Limb (tissue), 2 donors: ENCODE results near the gene GLYATL2.

ENCODE experiments used
- DNase-seq, 2 donors: peaks; one replicate each; pipeline ENCODE4 v3.0.0-alpha.2; 2016; ENCODE audit errors: extremely low spot score in 2 of 2

The GLYATL2 gene, protein sequence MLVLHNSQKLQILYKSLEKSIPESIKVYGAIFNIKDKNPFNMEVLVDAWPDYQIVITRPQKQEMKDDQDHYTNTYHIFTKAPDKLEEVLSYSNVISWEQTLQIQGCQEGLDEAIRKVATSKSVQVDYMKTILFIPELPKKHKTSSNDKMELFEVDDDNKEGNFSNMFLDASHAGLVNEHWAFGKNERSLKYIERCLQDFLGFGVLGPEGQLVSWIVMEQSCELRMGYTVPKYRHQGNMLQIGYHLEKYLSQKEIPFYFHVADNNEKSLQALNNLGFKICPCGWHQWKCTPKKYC

DNA sequence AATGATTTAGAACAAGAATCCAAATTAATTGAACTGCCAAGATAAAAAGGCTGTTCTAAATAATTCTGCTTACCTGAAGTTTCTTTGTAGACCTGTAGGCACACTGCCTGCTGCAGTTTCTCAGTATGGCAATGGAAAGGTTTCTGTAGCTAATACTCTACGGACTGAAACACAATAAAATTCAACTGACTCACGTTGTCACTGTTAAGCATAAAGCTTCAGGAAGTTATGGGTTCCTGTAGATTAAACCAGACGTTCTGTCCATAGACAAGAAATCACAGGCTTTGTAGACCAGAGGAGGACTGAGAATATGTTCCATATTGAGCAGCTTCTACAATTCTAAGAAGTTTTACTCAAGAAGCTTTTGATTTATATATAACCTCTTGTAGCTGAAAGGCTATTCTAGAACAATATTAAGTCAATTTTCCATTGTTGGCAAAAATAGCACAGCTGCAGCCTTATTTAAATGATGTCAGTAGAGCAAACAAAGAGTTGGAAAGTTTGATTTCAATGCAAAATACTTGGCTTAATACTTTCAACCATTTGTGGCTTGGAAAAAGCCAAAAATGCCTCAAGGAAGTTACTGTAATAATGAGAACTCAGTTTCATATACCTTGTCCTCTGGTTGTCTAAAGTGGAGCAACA is at the start of gene GLYATL2:
Gene GLYATL2 (minus strand): TSS at position 344 of the 645 bp plus-strand sequence. CDS start 5,092 bp downstream, outside the sequence.
- peak in 1 of 2 donors; percentile 1 for DNase-seq

DNA sequence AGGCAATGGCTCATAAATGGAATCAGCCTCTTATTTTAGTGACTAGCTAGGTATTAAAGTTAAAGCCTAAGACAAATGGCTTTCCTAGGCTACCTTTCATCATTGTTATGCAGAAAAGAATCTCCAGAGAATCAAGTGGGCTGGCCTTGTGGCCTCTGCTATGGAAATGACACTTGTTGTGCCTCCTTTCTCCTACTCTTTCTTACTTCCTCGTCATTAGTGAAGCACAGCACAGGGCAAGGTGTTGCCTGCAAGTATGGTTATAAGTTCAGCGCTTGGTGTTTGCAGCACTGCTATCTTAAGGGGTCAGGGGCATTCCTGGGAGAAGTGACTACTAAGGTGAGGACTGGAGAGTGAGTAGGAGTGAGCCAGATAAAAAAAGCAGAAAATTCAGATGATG is 49.4 kb upstream of the GLYATL2 start:
- no peak for DNase-seq

DNA sequence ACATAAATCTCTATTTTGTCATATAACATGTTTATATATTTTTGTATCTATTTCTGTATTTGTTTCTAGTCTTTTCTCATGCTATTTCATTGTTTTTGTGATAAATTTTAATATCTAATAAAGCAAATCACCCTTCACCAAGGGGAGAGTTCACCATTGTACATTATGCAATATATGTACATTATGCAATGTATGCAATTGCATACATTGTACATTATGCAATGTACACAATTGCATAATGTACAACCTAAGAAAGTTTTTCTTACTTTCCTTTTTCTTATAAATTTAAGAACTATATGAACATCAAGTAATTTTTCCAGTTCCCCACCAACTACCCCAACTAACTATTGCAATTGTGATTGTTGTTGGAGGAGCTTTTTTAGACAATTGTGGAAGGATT is 44.1 kb upstream of the GLYATL2 start:
- no peak for DNase-seq

DNA sequence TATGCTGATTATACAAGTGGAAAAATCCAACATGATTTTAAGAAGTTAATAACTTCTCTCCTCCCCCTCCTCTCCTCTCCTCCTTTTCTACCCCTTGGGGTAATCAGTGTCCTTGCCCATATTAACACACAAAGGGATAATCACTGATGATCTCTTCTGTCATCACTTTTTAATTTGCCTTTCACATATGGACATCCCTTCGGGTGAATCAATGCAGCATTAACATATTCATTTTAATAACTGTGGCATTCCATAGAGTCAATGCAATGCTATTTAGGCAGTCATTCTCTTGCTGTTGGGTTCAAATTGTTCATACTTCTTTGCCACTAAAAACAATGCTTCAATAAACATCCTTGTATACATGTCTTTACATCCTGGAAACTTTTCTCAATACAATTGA is 42.9 kb upstream of the GLYATL2 start:
- DNase-seq = no peak

DNA sequence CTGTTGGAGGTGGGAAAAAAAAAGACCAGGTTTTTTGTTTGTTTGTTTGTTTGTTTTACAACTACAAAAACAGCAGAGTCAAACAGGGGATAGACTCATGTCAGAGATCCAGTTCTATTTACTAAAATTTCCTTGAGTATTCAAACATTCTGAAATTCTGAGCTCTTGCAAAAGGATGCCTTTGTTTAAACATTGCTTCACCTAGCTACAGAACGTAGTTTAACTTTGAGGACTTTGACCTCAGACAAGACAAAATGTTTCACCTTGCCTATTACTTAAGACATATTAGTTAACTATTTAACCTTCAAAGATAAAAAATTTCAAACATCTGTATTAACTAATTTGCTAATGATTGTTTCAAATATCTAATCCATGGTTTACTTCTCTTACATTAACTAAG is 36.1 kb upstream of the GLYATL2 start:
- DNase-seq = no peak

DNA sequence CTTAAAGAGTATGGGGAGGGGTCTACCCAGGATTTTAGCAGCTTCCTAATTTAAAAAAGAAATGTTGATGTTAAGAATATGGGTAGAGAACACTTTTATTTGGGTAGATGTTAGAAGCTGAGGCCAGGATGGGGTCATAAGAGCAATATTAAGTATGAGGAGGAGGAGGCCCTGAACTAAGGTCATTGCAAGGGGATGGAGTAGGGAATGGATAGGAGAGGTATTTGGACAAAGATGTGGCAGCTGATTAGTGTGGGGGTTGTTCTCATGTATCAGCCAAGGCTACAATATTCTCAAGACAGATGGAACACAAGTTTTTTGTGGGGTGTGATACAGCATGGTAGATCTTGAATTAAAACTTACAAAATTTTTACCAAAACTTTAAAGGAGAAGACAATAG is 35.7 kb upstream of the GLYATL2 start:
- DNase-seq = no peak

DNA sequence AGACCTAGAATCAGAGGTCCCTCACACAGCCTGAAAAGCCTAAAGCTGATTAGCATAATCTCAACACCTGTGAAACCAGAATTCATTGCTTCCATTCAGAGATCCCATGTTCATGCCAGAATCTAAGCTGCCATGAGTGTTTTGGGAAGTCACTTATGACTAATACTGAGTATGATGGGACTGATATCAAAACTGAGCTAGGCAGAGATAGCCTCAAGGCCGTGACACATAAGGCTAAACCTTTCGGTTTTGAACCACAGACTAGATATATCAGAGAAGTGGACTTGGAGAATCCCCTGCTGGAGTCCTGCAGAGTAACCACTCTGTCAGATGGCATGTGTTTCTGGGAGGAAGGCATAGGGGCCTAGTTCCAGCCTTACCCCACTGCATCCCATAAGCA is 23.1 kb upstream of the GLYATL2 start:
- no peak for DNase-seq

DNA sequence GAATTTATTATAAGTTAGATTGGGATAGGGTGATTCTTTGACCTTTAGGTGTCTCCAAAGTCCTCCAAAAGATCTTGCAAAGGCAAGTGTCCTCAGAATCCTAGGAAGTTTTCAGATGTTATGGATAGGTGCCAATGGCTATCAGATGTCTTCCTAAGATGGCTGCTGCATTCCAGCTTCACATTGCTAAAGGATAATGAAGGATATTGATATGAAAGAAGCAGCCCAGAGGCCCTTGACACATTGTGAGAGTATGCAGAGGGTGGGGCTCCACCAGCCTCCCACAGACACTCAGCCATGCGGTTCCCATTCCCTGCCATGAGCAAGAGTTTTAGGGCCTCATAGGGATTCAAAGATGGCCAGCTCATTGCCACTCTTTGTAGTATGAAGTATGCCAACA is 22.3 kb upstream of the GLYATL2 start:
- DNase-seq = no peak

DNA sequence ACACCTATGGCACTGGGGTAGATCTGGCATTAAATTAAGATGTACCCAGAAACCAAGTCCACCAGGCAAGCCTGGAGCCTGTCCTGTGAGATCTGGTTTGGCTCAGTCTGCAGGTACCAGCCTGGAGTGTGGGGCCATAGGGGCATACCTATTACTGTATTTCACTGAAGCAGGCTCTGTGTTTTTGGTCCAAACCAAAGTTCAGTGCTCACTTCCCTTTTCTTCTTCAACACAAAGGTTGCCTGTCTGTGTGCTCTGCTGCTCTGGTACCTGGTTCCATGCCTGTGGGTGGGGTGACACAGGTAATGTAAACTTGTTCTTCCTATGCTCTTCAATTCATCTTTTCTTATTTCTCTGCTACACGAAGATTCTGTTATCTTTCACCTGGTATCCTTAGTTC is 19.8 kb upstream of the GLYATL2 start:
- no peak for DNase-seq

DNA sequence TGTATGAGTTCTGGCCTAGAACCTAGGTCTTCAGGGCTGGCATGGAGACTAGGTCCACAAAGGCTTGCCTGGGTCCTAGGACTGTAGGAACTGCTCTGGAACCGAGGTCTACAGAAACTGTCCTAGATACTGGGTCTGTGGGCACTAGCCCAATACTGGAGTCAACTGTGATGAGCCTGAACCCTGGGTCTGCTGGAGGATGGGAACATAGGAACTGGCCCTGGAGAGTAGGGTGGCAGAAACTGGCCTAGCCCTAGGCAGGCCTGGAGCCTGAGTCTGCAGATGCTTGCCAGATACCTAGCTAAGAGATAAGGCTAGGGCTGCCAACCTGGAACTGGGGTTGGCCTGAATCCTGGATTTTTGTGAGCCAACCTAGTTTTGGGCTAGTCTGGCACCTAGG is 19.2 kb upstream of the GLYATL2 start:
- no peak for DNase-seq

DNA sequence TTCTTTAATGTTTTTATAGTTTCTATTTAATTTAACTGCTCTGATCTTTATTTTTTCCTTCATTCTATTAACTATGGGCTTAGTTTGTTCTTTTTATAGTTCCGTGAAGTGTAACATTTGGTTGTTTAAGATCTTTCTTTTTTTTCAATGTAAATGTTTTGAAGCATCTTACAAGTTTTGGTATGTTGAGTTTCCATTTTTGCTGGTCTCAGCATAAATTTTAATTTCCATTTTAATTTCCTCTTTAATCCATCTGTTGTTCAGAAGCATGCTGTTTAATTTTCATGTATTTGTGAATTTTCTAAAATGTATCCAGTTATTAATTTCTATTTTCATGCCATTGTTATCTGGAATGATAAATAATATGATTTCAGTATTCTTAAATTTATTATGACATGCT is 17.0 kb upstream of the GLYATL2 start:
- no peak for DNase-seq

DNA sequence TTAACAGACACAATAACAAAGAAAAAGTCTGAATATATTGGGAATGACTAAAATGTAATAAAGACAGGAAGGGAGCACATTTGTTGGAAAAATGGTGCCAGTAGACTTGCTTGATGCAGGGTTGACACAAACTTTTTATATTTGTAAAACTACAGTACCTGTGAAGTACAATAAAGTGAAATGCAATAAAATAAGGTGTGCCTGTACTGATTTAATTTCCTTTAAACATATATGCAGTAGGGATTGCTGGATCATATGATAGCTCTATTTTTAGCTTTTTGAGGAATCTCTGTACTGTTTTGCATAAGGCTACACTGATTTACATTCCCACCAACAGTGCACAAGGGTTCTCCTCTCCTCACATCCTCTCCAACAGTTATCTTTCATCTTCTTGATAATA is 12.3 kb upstream of the GLYATL2 start:
- DNase-seq = no peak

DNA sequence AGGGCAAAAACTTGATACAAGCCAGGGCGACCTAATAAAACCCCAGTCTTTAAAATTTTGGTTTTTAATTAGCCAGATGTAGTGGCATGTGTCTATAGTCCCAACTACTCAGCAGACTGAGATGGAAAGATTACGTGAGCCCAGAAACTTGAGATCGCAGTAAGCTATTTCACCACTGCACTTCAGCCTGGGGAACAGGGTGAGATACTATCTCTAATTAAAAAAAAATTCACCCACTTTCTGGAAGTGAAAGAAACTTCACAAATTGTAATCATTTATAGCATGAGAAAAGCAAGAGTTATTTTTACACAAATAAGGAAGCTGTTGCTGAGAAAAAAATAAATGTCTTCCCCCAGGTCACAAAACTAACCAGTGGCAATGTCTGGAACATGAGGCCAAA is 882 bp upstream of the GLYATL2 start:
- no peak for DNase-seq

DNA sequence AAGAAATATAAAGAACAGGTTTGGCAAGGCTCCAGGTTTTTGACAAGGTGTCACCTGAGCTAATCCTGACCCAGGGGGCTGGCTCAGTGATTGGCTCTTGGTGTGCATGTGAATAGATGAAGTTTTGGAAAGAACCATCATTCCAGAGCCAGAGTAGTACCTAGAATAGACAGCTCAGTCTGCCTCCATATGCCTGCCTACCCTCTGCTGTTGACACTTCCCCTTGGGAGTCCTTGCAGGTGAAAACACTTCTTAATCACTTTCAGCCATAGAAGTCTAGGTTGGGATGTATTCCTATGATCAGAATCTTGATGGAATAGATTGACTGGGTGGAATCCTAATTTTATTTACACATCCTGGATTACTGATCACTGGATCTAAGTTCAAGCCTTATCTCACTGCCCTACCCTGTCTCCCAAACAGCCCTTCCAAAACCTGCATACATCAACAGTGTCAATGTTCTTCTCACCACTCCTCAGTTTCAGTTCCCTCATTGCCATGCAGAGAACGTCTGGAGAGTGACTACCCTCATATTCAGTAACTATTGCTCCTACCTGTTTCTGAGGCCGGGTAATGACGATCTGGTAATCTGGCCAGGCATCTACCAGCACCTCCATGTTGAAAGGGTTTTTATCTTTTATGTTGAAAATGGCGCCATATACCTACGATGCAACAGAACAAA is 6.7 kb downstream of the GLYATL2 start:
- no peak for DNase-seq

DNA sequence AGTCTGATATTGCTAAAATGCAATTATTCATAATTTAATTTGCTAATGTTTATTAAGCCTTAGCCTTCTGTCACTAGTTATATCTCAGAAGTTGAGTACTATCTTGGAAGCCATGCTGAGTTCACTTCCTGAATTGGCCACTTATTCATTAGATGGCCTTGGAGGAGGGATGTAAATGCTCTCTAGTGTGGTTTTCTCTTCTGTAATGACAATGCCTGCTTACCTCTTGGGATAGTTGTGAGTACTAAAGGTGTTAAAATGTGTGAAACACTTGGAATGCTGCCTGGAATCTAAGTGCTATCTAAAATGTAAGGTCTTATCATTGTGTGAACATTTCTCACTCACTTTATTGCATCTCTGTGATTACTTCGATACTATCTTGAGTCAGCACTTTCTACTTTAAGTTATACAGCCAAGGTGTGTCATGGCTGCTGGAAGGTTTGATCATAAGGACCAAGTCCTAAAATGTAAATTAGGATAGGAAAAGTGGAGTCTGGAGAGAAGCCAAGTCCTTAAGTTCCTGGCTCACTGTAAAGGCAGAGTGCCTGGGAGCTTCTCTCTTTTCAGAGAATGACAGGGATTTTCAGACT is 12.4 kb downstream of the GLYATL2 start:
- no peak for DNase-seq

DNA sequence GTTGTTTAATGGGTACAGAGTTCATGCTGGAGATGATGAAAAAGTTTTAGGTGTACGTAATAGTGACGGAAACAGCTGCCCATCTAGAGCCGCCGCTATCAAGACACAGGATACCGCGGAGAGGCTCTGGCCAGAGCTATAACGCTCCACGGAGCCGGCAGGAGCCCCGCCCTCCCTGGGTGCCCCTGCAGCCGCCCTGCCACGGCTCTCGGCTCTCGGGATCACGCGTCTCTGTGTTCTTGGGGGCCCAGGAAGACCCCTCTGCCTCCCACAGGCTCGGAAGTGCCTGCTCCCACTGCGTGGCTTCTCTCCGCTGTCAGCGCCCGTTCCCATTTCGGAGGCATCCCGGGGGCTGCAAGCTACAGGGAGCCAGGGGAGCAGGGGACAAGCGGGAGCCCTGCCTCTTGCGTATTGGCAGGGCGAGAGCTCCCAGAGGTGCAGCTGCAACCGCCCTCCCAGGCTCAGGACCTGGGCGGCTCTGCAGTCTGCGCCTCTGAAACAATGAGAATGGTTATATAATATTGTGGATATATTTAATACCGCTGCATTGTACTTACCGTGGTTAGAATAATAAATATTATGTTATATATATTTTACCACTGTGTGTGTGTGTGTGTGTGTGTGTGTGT is 13.7 kb downstream of the GLYATL2 start:
- DNase-seq = no peak

DNA sequence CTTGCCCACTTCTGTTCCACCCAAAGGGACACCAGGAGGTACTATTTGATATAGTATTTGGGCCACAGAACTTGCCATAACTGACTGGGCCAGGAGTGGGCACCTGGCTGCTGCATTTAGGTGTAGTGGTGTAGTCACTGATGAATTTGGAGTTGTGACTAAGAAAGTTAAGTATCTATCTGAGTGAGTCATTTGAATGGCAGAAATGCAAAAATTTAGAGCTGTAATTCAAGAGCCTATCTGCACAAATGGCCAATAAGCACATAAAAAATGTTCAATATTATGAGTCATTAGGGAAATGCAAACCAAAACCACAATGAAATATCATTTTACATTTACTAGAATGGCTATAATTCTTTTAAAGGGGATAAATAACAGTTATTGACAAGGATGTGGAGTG is 14.7 kb downstream of the GLYATL2 start:
- no peak for DNase-seq

DNA sequence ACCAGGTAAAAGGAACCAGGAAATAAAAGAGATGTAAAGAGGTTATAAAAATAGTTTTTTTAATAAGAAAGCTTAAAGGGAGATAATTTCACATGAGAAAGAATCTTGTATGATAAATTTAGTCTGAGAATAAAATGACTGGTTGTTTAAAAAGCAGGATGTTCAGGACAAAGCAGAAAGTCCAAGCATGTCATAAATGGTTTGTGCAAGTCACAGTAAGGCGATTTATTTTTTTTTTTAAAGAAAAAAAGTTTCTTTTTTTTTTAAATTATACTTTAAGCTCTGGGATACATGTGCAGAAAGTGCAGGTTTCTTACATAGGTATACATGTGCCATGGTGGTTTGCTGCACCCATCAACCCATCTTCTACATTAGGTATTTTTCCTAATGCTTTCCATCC is 30.8 kb downstream of the GLYATL2 start:
- DNase-seq = no peak

DNA sequence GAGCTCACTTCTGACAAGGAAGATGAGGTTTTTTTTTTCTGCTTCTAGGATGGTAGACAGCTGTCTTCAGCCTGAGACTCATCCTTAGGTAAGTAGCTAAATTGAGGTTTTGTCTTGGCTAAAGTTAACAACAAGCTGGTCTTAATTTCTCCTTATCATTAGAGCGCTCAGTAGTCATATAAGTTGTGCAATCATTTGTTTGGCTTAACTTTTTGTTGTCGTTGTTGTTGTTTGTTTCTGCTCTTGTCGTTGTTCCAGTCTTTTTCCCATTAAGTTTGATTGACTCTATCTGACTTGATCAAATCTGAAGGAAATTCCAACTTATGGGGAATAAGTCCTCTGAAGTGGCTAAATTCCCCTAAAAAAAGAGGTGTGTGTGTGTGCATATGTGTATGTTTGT is 33.0 kb downstream of the GLYATL2 start:
- DNase-seq = no peak

DNA sequence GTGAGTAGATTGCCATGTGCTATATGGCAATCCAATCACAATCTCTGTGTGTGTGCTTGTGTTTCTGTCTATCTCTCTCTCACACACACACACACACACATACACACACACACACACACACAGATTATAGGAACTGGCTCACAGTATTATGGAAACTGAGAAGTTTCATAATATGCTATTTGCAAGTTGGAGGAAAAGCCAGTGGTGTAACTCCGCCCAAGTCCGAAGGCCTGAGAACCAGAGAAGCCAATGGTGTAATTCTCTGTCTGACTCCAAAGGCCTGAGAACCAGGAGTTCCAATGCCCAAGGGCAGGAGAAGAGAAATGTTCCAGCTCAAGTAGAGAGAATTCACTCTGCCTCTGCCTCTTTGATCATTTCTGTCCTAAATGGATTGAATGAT is 37.2 kb downstream of the GLYATL2 start:
- DNase-seq = no peak

DNA sequence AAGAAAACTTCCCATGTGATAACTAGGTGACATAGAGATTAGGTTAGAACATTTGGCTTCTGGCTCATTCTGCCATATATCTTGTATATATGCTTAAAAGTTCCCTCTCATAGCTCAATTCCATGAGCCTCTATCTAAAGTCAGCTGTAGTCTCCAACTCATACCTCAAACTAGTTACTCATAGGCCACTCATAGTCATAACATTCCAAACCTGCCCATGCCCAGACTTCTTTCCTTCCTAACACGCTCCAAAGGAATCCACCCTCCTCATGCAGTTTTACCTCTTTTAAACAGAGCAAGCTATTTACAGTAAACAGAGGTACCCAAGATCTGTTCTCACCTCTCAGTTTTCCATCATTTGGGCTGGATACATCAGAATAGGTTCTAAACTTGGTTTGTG is 39.4 kb downstream of the GLYATL2 start:
- no peak for DNase-seq

DNA sequence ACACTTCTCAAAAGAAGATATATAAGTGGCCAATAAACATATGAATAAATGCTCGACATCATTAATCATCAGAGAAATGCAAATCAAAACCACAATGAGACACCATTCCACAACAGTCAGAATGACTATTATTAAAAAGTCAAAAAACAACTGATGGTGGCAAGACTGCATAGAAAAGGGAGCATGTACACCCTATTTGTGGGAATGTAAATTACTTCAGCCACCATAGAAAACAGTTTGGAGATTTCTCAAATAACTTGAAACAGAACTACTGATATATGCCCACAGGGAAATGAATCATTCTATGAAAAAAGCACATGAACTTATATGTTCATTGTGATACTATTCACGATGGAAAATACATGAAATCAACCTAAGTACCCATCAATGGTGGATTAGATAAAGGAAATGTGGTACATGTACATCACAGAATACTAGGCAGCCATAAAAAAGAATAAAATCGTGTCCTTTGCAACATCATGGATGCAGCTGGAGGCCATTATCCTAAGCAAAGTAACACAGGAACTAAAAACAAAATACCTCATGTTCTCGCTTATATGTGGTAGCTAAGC is 42.4 kb downstream of the GLYATL2 start:
- no peak for DNase-seq
